HepG2 (cell line): Measurements from ENCODE around the gene SULT2B1. TPM values are rescaled to one million over a fixed set of nuclear protein-coding genes. Genes with fewer than 3 reads are reported as not detected.

Experiments
- ATAC-seq: fragments of 200-7000 bp; cut with Tn5 transposase; 3 replicates; pipeline ENCODE4 v1.9.1; 2020; ENCODE audit warnings: mild to moderate bottlenecking, moderate library complexity
- BruUV-seq: library from RNA; stranded (reverse); fragments of 400-500 nt; replicated peaks from 2 replicates; lab custom pipeline; 2021; lab: Mats Ljungman, UMichigan
- CTCF ChIA-PET: fragments of 300-600 bp; formaldehyde crosslinking; extraction: SDS; loops from one replicate; lab custom pipeline; 2021; ENCODE audit warnings: low total read pairs, inconsistent platforms, low intra/inter-chr PET ratio; lab: Yijun Ruan, JAX
- POLR2A ChIA-PET: fragments of 350-600 bp; sonication (Branson Sonifier 250); formaldehyde crosslinking; loops from one replicate; lab custom pipeline; 2020; ENCODE audit warnings: antibody characterized with exemption, inconsistent platforms; lab: Yijun Ruan, JAX
- DNase-seq: peaks from one replicate; pipeline ENCODE4 v3.0.0-alpha.2; 2015; ENCODE audit warnings: low spot score
- FAIRE-seq: peaks from 3 replicates; lab custom pipeline; 2011; peaks lifted over from hg19 to GRCh38; lab: Jason Lieb, UNC
- H2AFZ ChIP-seq: one replicate; pipeline ENCODE4 v1.6.1; 2011; ENCODE audit warnings: low read length, inconsistent platforms
- H3K27ac ChIP-seq: fragments of 300-600 bp; 3 replicates; pipeline ENCODE4 v1.8.0; 2011; ENCODE audit warnings: mixed run types, mild to moderate bottlenecking, mixed read lengths, low read length, inconsistent platforms; ENCODE audit not compliant: insufficient read depth; ENCODE audit errors: extremely low read length
- H3K27me3 ChIP-seq, 2 experiments: fragments of 200-600 bp in 1 of 2; 2 replicates in 1 of 2; 3 replicates in 1 of 2; pipeline versions ENCODE4 v1.6.0 to v1.8.0; 2011; ENCODE audit warnings: low read length in 2 of 2, mild to moderate bottlenecking in 2 of 2, moderate library complexity in 2 of 2, inconsistent platforms in 1 of 2; ENCODE audit not compliant: insufficient read depth in 2 of 2, control insufficient read depth in 1 of 2
- H3K36me3 ChIP-seq, 2 experiments: fragments of 200-600 bp in 1 of 2; replicated peaks in 1 of 2; 2 replicates in 1 of 2; 3 replicates in 1 of 2; pipeline versions ENCODE4 v1.5.1 to v1.8.0; 2011; ENCODE audit warnings: low read length in 2 of 2, inconsistent platforms in 1 of 2; ENCODE audit not compliant: insufficient read depth in 2 of 2, control insufficient read depth in 1 of 2
- H3K4me1 ChIP-seq: 2 replicates; pipeline ENCODE4 v1.5.1; 2012; ENCODE audit warnings: low read length, inconsistent platforms; ENCODE audit not compliant: insufficient read depth
- H3K4me2 ChIP-seq: 2 replicates; pipeline ENCODE4 v1.6.0; 2011; ENCODE audit warnings: low read depth, low read length, inconsistent platforms
- H3K4me3 ChIP-seq, 3 experiments: fragments of 200-600 bp in 1 of 3; sonication (generic), shearing (Covaris generic) in 1 of 3; replicated peaks in 1 of 3; 2 replicates each; pipeline ENCODE4 v1.5.1; 2011 to 2016; ENCODE audit warnings: low read length in 3 of 3, inconsistent platforms in 2 of 3, low read depth in 2 of 3, mild to moderate bottlenecking in 2 of 3, control low read depth in 1 of 3, mixed read lengths in 1 of 3; ENCODE audit not compliant: insufficient read depth in 1 of 3
- H3K79me2 ChIP-seq: one replicate; pipeline ENCODE4 v1.6.1; 2011; ENCODE audit warnings: low read length, inconsistent platforms; ENCODE audit not compliant: insufficient read depth
- H3K9ac ChIP-seq: 2 replicates; pipeline ENCODE4 v1.6.0; 2011; ENCODE audit warnings: mild to moderate bottlenecking, low read depth, low read length, inconsistent platforms; ENCODE audit not compliant: insufficient read depth
- H3K9me3 ChIP-seq: 2 replicates; pipeline ENCODE4 v1.5.1; 2012; ENCODE audit warnings: mild to moderate bottlenecking, low read length
- H4K20me1 ChIP-seq: 2 replicates; pipeline ENCODE4 v1.6.0; 2011; ENCODE audit warnings: inconsistent platforms, mild to moderate bottlenecking, low read length, moderate library complexity; ENCODE audit not compliant: insufficient read depth
- AGO2 ChIP-seq: fragments of 200-400 bp; formaldehyde crosslinking; optimal IDR thresholded peaks from 2 replicates; pipeline ENCODE3; 2017; ENCODE audit warnings: mild to moderate bottlenecking, low read depth, low read length, moderate library complexity
- CC2D1A ChIP-seq: sonication (generic); formaldehyde crosslinking; IDR thresholded peaks from 2 replicates; pipeline ENCODE4 v1.8.1; 2023; ENCODE audit warnings: mild to moderate bottlenecking, missing genetic modification reagents
- HIC2 ChIP-seq: sonication (generic); formaldehyde crosslinking; IDR thresholded peaks from 2 replicates; pipeline ENCODE4 v1.9.0; 2022; ENCODE audit warnings: low read depth, missing genetic modification reagents
- RBFOX2 ChIP-seq: fragments of 200-400 bp; formaldehyde crosslinking; IDR thresholded peaks from 2 replicates; pipeline ENCODE4 v1.6.1; 2017; ENCODE audit warnings: low read depth, mild to moderate bottlenecking, low read length
- SRSF4 ChIP-seq: fragments of 200-400 bp; formaldehyde crosslinking; IDR thresholded peaks from one replicate; pipeline ENCODE4 v1.6.1; 2018; ENCODE audit warnings: mild to moderate bottlenecking, low read depth, low read length, moderate library complexity; ENCODE audit not compliant: poor library complexity, severe bottlenecking
- WIZ ChIP-seq: sonication (generic); formaldehyde crosslinking; IDR thresholded peaks from 2 replicates; pipeline ENCODE4 v1.5.1; 2020; ENCODE audit warnings: mild to moderate bottlenecking, missing genetic modification reagents
- ZKSCAN8 ChIP-seq: IDR thresholded peaks from 2 replicates; pipeline ENCODE4 v1.6.1; 2016; ENCODE audit warnings: borderline replicate concordance, missing genetic modification reagents, missing compliant biosample characterization
- ZNF766 ChIP-seq: sonication (generic); formaldehyde crosslinking; IDR thresholded peaks from 2 replicates; pipeline ENCODE4 v1.5.0; 2020; ENCODE audit warnings: missing genetic modification reagents, borderline replicate concordance
- ZNF788 ChIP-seq: sonication (generic); formaldehyde crosslinking; IDR thresholded peaks from 2 replicates; pipeline ENCODE4 v1.5.0; 2020; ENCODE audit warnings: mild to moderate bottlenecking, missing genetic modification reagents, borderline replicate concordance
- ZNF800 ChIP-seq: sonication (generic); formaldehyde crosslinking; IDR thresholded peaks from 2 replicates; pipeline ENCODE4 v1.4.0; 2020; ENCODE audit warnings: missing genetic modification reagents
- WGBS: methylation state at CpG from one replicate; pipeline ENCODE4 v1.1.6; 2017; ENCODE audit warnings: low lambda C conversion rate; 5-methylcytosine and 5-hydroxymethylcytosine counted together
- in situ Hi-C: cut with HindIII; loops from 2 replicates; pipeline ENCODE4 v1.10.0; 2017; ENCODE audit warnings: low pct_unique_long_range_greater_than_20kb; ENCODE audit not compliant: extremely low pct_ligation_motif_present
- intact Hi-C: fragments of 100-400 bp; cut with micrococcal nuclease; formaldehyde crosslinking; loops from one replicate; pipeline ENCODE4 v1.10.0; 2022; ENCODE audit not compliant: unreplicated experiment
- polyA plus RNA-seq, 8 experiments: library from polyadenylated mRNA; depleted of rRNA in 3 of 8; stranded (reverse) in 7 of 8; unstranded in 1 of 8; fragments of >200 nt; fragmentation: Illumina TruSeq in 4 of 8; extraction: Trizol in 4 of 8; gene quantifications; 2 replicates each; pipeline versions ENCODE4 v1.2.1 to v1.2.3, GENCODE V29; 2011 to 2016; ENCODE audit warnings: low read depth in 4 of 8, missing spikeins in 1 of 8, mixed read lengths in 1 of 8; ENCODE audit not compliant: insufficient read depth in 1 of 8
- total RNA-seq, 5 experiments: library from RNA; depleted of rRNA; stranded (reverse); fragments of >200 nt; fragmentation: Illumina TruSeq; extraction: Trizol; gene quantifications; 2 replicates each; pipeline ENCODE4 v1.2.3, GENCODE V29; 2016; ENCODE audit warnings: low read depth in 1 of 5

Gene SULT2B1
- total and polyA plus RNA-seq, 2 of the 13 experiments (the other 11 are each of a cell fraction or from before 2014, with no cell fraction given): 0.13 TPM; not detected in 1

- Histone ChIP-seq H3K27ac (no peak overlapping the region), H4K20me1 (no peaks in the 10 kb centered on the region), H3K4me3 (no peak overlapping the region), H3K9ac (no peak overlapping the region), H2AFZ (no peak overlapping the region), H3K4me1 (peaks cover 40% of the 10 kb centered on the region), H3K27me3 (no peaks in the 10 kb centered on the region), H3K79me2 (no peaks in the 10 kb centered on the region), H3K36me3 (no peaks in the 10 kb centered on the region), H3K4me2 (no peak overlapping the region), H3K9me3 (no peaks in the 10 kb centered on the region)
- FAIRE-seq (no peak), ATAC-seq (no peak), DNase-seq (no peak)
- intact Hi-C loops (no loop called here), in situ Hi-C loops (no loop called here)
- ChIA-PET CTCF (no interaction called here), POLR2A (no interaction called here)
- 96% methylated on average over 21 of the region's 30 CpGs for WGBS
- no TSS peak for BruUV-seq
- TF ChIP-seq CC2D1A (CRISPR knock-in tag): no peak
- no peak for TF ChIP-seq ZNF800 (CRISPR knock-in tag)
- no peak for TF ChIP-seq HIC2
- TF ChIP-seq WIZ (CRISPR knock-in tag): no peak
- TF ChIP-seq SRSF4: no peak
- TF ChIP-seq AGO2: peak; percentile 48
- no peak for TF ChIP-seq ZKSCAN8 (CRISPR knock-in tag)
- TF ChIP-seq ZNF788: no peak
- no peak for TF ChIP-seq ZNF766 (CRISPR knock-in tag)
- peak; percentile 56; the same call in 1 of the 2 replicates for TF ChIP-seq RBFOX2
These were observed 73.9 kb downstream of the SULT2B1 start for GRCh38 chr19:48625891-48626327.
